CD8-positive, alpha-beta memory T cell (primary cell): ENCODE results near the gene RNASEH2B. TPM values are rescaled to one million over a fixed set of nuclear protein-coding genes. Genes with fewer than 3 reads are reported as not detected.

Source experiments
- CTCF ChIA-PET: fragments of 350-600 bp; sonication (Branson Sonifier 250); formaldehyde crosslinking; loops from one replicate; lab custom pipeline; 2021; ENCODE audit warnings: antibody characterized with exemption; lab: Charles Lee
- POLR2A ChIA-PET: fragments of 350-600 bp; sonication (Branson Sonifier 250); formaldehyde crosslinking; loops from one replicate; lab custom pipeline; 2021; ENCODE audit warnings: antibody characterized with exemption; lab: Charles Lee
- DNase-seq, 5 donors: peaks; one replicate each; pipeline versions ENCODE4 v3.0.0 to v3.0.0-alpha.2; 2020 to 2022; ENCODE audit warnings: mixed read lengths in 1 of 5
- H3K27ac ChIP-seq: one replicate; pipeline ENCODE4 v1.7.0; 2013; ENCODE audit warnings: low read depth, mild to moderate bottlenecking, low read length, moderate library complexity
- H3K27me3 ChIP-seq: 2 replicates; pipeline ENCODE4 v1.7.0; 2013; ENCODE audit warnings: low read length, mild to moderate bottlenecking; ENCODE audit not compliant: insufficient read depth, poor library complexity, severe bottlenecking
- H3K36me3 ChIP-seq: 2 replicates; pipeline ENCODE4 v1.7.0; 2013; ENCODE audit warnings: mild to moderate bottlenecking, low read length, moderate library complexity; ENCODE audit not compliant: insufficient read depth
- H3K4me1 ChIP-seq: 2 replicates; pipeline ENCODE4 v1.7.0; 2013; ENCODE audit warnings: mild to moderate bottlenecking, low read length, moderate library complexity; ENCODE audit not compliant: insufficient read depth
- H3K4me3 ChIP-seq: 2 replicates; pipeline ENCODE4 v1.7.0; 2013; ENCODE audit warnings: mild to moderate bottlenecking, low read length
- H3K9me3 ChIP-seq: 2 replicates; pipeline ENCODE4 v1.7.0; 2013; ENCODE audit warnings: mild to moderate bottlenecking, low read length
- H3K27ac Mint-ChIP-seq, 8 donors: one replicate each; pipeline ENCODE4 v1.8.0; 2020 to 2021; ENCODE audit warnings: mixed read lengths in 8 of 8, mild to moderate bottlenecking in 6 of 8, inconsistent platforms in 3 of 8, moderate library complexity in 3 of 8
- H3K27me3 Mint-ChIP-seq, 2 donors: one replicate each; pipeline ENCODE4 v1.8.0; 2020 to 2021; ENCODE audit warnings: mixed read lengths in 2 of 2, mild to moderate bottlenecking in 1 of 2, moderate library complexity in 1 of 2
- H3K36me3 Mint-ChIP-seq, 3 donors: one replicate each; pipeline ENCODE4 v1.8.0; 2020 to 2021; ENCODE audit warnings: mixed read lengths in 3 of 3, inconsistent platforms in 1 of 3, mild to moderate bottlenecking in 1 of 3
- H3K4me1 Mint-ChIP-seq, 3 donors: one replicate each; pipeline ENCODE4 v1.8.0; 2020 to 2021; ENCODE audit warnings: mixed read lengths in 3 of 3, inconsistent platforms in 1 of 3, mild to moderate bottlenecking in 1 of 3
- H3K4me3 Mint-ChIP-seq, 7 donors: one replicate each; pipeline ENCODE4 v1.8.0; 2020 to 2021; ENCODE audit warnings: mixed read lengths in 7 of 7, mild to moderate bottlenecking in 6 of 7, moderate library complexity in 4 of 7, inconsistent platforms in 2 of 7
- H3K9me3 Mint-ChIP-seq, 5 donors: one replicate each; pipeline ENCODE4 v1.8.0; 2020 to 2022; ENCODE audit warnings: mixed read lengths in 5 of 5, mild to moderate bottlenecking in 3 of 5, moderate library complexity in 2 of 5, inconsistent platforms in 1 of 5
- polyA plus RNA-seq: library from polyadenylated mRNA; unstranded; fragments of 300-500 nt; fragmentation: Illumina TruSeq; gene quantifications from one replicate; pipeline ENCODE4 v1.2.3, GENCODE V29; 2021
- total RNA-seq, 2 experiments: library from RNA; stranded (reverse); gene quantifications; one replicate each; pipeline ENCODE4 v1.2.3, GENCODE V29; 2021

RNASEH2B gene
- total and polyA plus RNA-seq, 3 experiments from 2014 or later = 62.1 to 102 (median 70.7) TPM

DNA sequence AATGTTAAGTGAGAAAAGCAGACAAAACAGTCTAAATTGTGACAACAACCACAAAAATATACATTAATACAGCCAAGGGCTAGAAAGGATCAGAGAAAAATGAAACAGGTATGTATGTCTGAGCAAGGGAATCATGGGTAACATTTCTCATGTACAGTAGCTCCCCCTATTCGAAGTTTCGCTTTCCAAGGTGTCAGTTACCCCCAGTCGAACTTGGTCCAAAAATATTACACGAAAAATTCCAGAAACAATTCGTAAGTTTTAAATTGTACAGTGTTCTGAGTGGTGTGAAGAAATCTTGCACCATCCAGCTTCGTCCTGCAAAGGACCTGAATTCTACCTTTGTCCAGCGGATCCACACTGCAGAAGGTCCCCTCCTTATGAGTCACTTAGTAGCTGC lies 1.8 kb upstream of the RNASEH2B start:
- Mint-ChIP-seq H3K9me3 (no peaks in the 10 kb centered on the region), H3K4me1 (peaks cover 24 to 33% (median 28%) of the 10 kb centered on the region in 3 donors), H3K36me3 (peaks cover 0 to 8% (median 0%) of the 10 kb centered on the region in 3 donors), H3K27me3 (no peaks in the 10 kb centered on the region), H3K4me3 (peak overlapping the region in 4 of 7 donors; percentile 23 to 78 (median 50)), H3K27ac (peak overlapping the region in 3 of 8 donors; percentile 54 to 98 (median 77))
- no peak overlapping the region for H3K27ac ChIP-seq
- no peak for DNase-seq
- peaks cover 15% of the 10 kb centered on the region for H3K4me1 ChIP-seq
- H3K4me3 ChIP-seq = no peak overlapping the region
- ChIA-PET POLR2A (no interaction called here), CTCF (interaction anchor here (0.8 to 2.1 kb wide), 3 partner anchors 12 to 911 kb away, joined by 3 to 5 read pairs (median 4); partner anchors contain the start of gene TRIM13)
- no peaks in the 10 kb centered on the region for H3K9me3 ChIP-seq
- no peaks in the 10 kb centered on the region for H3K27me3 ChIP-seq
- no peaks in the 10 kb centered on the region for H3K36me3 ChIP-seq

DNA sequence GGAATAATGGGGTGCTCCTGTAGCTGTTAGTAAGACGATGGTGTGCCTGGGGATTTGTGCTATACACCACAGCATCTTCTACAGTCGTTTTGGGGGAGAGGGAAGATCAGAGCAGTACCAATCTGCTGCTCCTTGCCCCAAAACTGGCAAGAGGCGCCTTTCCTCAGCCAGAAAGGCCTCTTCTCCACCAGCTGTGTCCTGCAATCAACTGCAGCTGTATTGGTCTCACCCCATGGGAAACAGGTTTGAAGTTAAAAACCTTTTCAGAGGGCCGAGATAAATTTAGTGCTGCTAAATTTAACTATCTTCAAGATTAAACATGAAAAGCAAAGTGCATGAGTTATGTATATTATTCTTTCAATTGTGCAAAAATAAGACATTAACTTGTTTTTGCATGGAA lies 1.2 kb upstream of the RNASEH2B start:
- ChIA-PET POLR2A (interaction anchor here (0.6 kb wide), 1 partner anchor 1220 kb away, joined by 6 read pairs; no protein-coding TSS in a partner anchor), CTCF (interaction anchor here (0.6 to 4.2 kb wide), 5 partner anchors 15 to 1370 kb away, joined by 3 to 44 read pairs (median 3); partner anchors contain the start of gene TRIM13)

GRCh38 chr13:50910485-50910805 lies 854 bp downstream of the RNASEH2B start:
- no peak for DNase-seq
- Mint-ChIP-seq H3K36me3 (peaks cover 0 to 13% (median 0%) of the 10 kb centered on the region in 3 donors), H3K27ac (peak overlapping the region; percentile 92 to 98 (median 96)), H3K4me3 (peak overlapping the region; percentile 85 to 97 (median 94)), H3K27me3 (no peaks in the 10 kb centered on the region), H3K9me3 (no peaks in the 10 kb centered on the region), H3K4me1 (peaks cover 37 to 48% (median 46%) of the 10 kb centered on the region in 3 donors)
- H3K4me1 ChIP-seq = peaks cover 20% of the 10 kb centered on the region
- CTCF ChIA-PET = interaction anchor here (2.3 to 4.2 kb wide), 4 partner anchors 9 to 913 kb away, joined by 15 to 44 read pairs (median 24); partner anchors contain the start of gene TRIM13
- H3K27me3 ChIP-seq = no peaks in the 10 kb centered on the region
- peak overlapping the region; percentile 90 for H3K4me3 ChIP-seq
- peak overlapping the region; percentile 90 for H3K27ac ChIP-seq
- POLR2A ChIA-PET = interaction anchor here (1.7 to 2.9 kb wide), 3 partner anchors 18 to 913 kb away, joined by 5 to 21 read pairs (median 18); partner anchors contain the start of gene TRIM13
- H3K9me3 ChIP-seq = no peaks in the 10 kb centered on the region
- H3K36me3 ChIP-seq = no peaks in the 10 kb centered on the region

More for the DNA sequence above, 1.2 kb upstream of the RNASEH2B start:
- Mint-ChIP-seq H3K9me3 (no peaks in the 10 kb centered on the region), H3K27ac (peak overlapping the region in 6 of 8 donors; percentile 26 to 98 (median 66)), H3K36me3 (peaks cover 0 to 8% (median 0%) of the 10 kb centered on the region in 3 donors), H3K4me1 (peaks cover 24 to 33% (median 30%) of the 10 kb centered on the region in 3 donors), H3K27me3 (no peaks in the 10 kb centered on the region), H3K4me3 (peak overlapping the region; percentile 24 to 95 (median 72))
- no peak overlapping the region for H3K4me3 ChIP-seq
- no peak overlapping the region for H3K27ac ChIP-seq
- no peaks in the 10 kb centered on the region for H3K27me3 ChIP-seq
- no peak for DNase-seq
- H3K4me1 ChIP-seq = peaks cover 16% of the 10 kb centered on the region
- H3K9me3 ChIP-seq = no peaks in the 10 kb centered on the region
- H3K36me3 ChIP-seq = no peaks in the 10 kb centered on the region

DNA sequence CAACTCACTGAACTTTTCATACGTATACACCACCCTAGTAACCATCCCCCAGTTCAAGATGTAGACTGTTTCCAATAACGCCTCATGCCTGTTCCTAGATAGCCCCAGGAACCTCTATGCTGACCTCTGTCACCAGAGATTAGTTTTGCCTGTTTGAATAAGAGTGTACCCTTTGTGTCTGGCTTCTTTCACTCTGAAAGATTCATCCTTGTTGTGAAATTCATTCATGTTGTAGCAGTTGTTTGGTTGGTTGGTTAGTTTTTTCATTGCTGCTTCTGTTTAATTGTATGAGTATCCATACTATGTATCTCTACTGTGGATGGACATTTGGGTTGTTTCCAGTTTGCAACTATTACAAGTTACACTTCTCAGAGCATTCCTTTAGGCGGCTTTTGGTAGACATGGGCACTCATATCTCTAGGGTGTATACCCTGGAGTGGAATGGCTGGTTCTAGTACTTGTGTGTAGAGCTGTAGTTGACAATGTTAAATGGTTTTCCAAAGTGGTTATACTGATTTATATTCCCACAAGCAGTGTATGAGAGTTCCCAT lies 1.6 kb downstream of the RNASEH2B start:
- Mint-ChIP-seq H3K9me3 (no peaks in the 10 kb centered on the region), H3K36me3 (peaks cover 0 to 13% (median 0%) of the 10 kb centered on the region in 3 donors), H3K27me3 (no peaks in the 10 kb centered on the region), H3K4me3 (peak overlapping the region; percentile 85 to 97 (median 94)), H3K4me1 (peaks cover 43 to 56% (median 52%) of the 10 kb centered on the region in 3 donors), H3K27ac (peak overlapping the region; percentile 92 to 98 (median 96))
- Histone ChIP-seq H3K36me3 (no peaks in the 10 kb centered on the region), H3K27me3 (no peaks in the 10 kb centered on the region), H3K27ac (peak overlapping the region; percentile 90), H3K4me3 (peak overlapping the region; percentile 90), H3K9me3 (no peaks in the 10 kb centered on the region), H3K4me1 (peaks cover 25% of the 10 kb centered on the region)
- ChIA-PET CTCF (interaction anchor here (0.6 to 4.2 kb wide), 42 partner anchors 9 to 1118 kb away, joined by 3 to 44 read pairs (median 5); partner anchors contain the start of genes KPNA3, SPRYD7 and TRIM13), POLR2A (interaction anchor here (0.5 to 2.9 kb wide), 7 partner anchors 16 to 914 kb away, joined by 3 to 21 read pairs (median 5); partner anchors contain the start of gene TRIM13)
- DNase-seq = peak in 1 of 5 donors; percentile 26

GRCh38 chr13:50911937-50912795 lies 2.6 kb downstream of the RNASEH2B start:
- H3K4me1 ChIP-seq = peaks cover 35% of the 10 kb centered on the region
- H3K4me1 Mint-ChIP-seq = peaks cover 53 to 66% (median 62%) of the 10 kb centered on the region in 3 donors

DNA sequence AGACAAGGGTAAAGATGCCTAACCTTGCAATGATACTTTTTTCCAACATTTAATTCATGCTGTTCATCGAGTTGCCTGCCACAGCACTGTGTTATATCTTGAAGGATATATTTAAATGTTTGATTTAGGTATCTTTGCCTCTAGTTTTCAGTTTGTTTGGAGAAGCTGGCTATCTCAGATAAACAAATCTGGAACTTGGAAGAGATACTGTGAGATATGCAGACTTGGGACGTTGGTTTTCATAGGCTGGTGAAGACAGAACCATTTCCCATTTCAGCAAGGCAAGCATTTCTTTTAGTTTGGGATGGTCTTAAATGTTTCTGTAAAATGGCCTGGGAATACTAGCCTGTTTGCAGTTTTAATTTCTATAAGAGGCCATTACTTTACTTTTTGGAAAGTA lies 3.3 kb downstream of the RNASEH2B start:
- peaks cover 59 to 73% (median 69%) of the 10 kb centered on the region in 3 donors for H3K4me1 Mint-ChIP-seq
- no peak for DNase-seq
- H3K36me3 Mint-ChIP-seq = peaks cover 0 to 13% (median 0%) of the 10 kb centered on the region in 3 donors
- no peak overlapping the region for H3K4me3 Mint-ChIP-seq
- POLR2A ChIA-PET = no interaction called here
- H3K27me3 Mint-ChIP-seq = no peaks in the 10 kb centered on the region
- Histone ChIP-seq H3K4me3 (no peak overlapping the region), H3K27ac (no peak overlapping the region), H3K27me3 (no peaks in the 10 kb centered on the region), H3K4me1 (peaks cover 42% of the 10 kb centered on the region), H3K36me3 (no peaks in the 10 kb centered on the region), H3K9me3 (no peaks in the 10 kb centered on the region)
- H3K27ac Mint-ChIP-seq = no peak overlapping the region
- CTCF ChIA-PET = interaction anchor here (1.6 to 4.2 kb wide), 8 partner anchors 12 to 936 kb away, joined by 5 to 44 read pairs (median 11); partner anchors contain the start of gene TRIM13
- H3K9me3 Mint-ChIP-seq = no peaks in the 10 kb centered on the region

More at GRCh38 chr13:50911937-50912795, 2.6 kb downstream of the RNASEH2B start:
- Mint-ChIP-seq H3K36me3 (peaks cover 0 to 13% (median 0%) of the 10 kb centered on the region in 3 donors), H3K4me3 (peak overlapping the region; percentile 85 to 97 (median 94)), H3K9me3 (no peaks in the 10 kb centered on the region), H3K27me3 (no peaks in the 10 kb centered on the region), H3K27ac (peak overlapping the region; percentile 67 to 98 (median 92))
- Histone ChIP-seq H3K9me3 (no peaks in the 10 kb centered on the region), H3K27me3 (no peaks in the 10 kb centered on the region), H3K4me3 (peak overlapping the region; percentile 90), H3K27ac (peak overlapping the region; percentile 90), H3K36me3 (no peaks in the 10 kb centered on the region)
- CTCF ChIA-PET = interaction anchor here (0.6 to 4.2 kb wide), 46 partner anchors 8 to 1119 kb away, joined by 3 to 44 read pairs (median 4); partner anchors contain the start of genes KPNA3, SPRYD7 and TRIM13
- DNase-seq = peak; percentile 81 to 94 (median 83)
- POLR2A ChIA-PET = interaction anchor here (0.5 to 2.9 kb wide), 9 partner anchors 17 to 976 kb away, joined by 3 to 21 read pairs (median 5); partner anchors contain the start of genes SPRYD7 and TRIM13

DNA sequence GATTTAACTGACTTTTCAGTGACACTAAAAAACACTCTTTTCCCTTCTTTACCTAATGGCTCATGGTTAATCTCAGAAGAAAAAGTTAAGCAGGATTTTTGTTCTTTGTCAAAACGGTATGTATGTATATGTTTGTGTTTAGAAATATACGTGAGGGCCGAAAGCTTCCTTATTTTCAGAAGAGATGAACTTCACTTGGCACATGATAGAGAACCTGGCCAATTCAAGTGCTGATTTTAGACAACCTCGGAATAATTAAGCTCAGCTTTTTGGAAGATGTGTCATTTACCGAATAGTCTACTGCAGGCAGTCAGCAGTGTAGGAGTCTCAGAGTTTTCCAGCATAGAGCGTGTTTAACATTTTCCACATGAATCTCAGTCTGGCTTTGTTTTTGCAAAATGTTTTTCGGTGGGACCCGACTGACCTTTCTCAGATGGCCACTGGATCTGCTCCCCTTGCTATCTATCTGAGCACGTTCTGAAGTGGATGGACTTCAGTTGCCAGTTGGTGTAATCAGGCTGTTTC lies 4.6 kb downstream of the RNASEH2B start:
- H3K4me3 Mint-ChIP-seq = peak overlapping the region in 3 of 7 donors; percentile 1 to 26 (median 14)
- no peaks in the 10 kb centered on the region for H3K9me3 Mint-ChIP-seq
- H3K4me1 ChIP-seq = peaks cover 42% of the 10 kb centered on the region
- H3K27ac Mint-ChIP-seq = peak overlapping the region in 3 of 8 donors; percentile 33 to 82 (median 81)
- H3K4me1 Mint-ChIP-seq = peaks cover 68 to 80% (median 77%) of the 10 kb centered on the region in 3 donors
- CTCF ChIA-PET = interaction anchor here (1.1 to 2.0 kb wide), 5 partner anchors 19 to 938 kb away, joined by 3 to 12 read pairs (median 3); partner anchors contain the start of gene TRIM13
- H3K4me3 ChIP-seq = no peak overlapping the region
- no peaks in the 10 kb centered on the region for H3K27me3 Mint-ChIP-seq
- no peaks in the 10 kb centered on the region for H3K36me3 ChIP-seq
- H3K27ac ChIP-seq = no peak overlapping the region
- H3K27me3 ChIP-seq = no peaks in the 10 kb centered on the region
- no peaks in the 10 kb centered on the region for H3K9me3 ChIP-seq
- H3K36me3 Mint-ChIP-seq = peaks cover 0 to 16% (median 1%) of the 10 kb centered on the region in 3 donors
- POLR2A ChIA-PET = interaction anchor here (0.5 to 0.6 kb wide), 2 partner anchors 12 to 205 kb away, joined by 3 to 4 read pairs; no protein-coding TSS in a partner anchor
- DNase-seq = no peak
